RWPE2 (cell line): ENCODE data around the gene PCDHGA10.
"Not testable (repeated sequence)": the region's sequence is repeated elsewhere in the genome, so short reads cannot be mapped to it uniquely, and the experiment has no call there.

ENCODE experiments used
- ATAC-seq: fragments of 200-7000 bp; cut with Tn5 transposase; 3 replicates; pipeline ENCODE4 v1.9.1; 2021; ENCODE audit warnings: low read depth
- DNase-seq: peaks from one replicate; pipeline ENCODE4 v3.0.0-alpha.2; 2020; ENCODE audit warnings: low spot score
- H3K27ac ChIP-seq: fragments of 450-650 bp; 2 replicates; pipeline ENCODE4 v1.5.1; 2017; ENCODE audit warnings: mild to moderate bottlenecking; ENCODE audit not compliant: poor library complexity, severe bottlenecking
- H3K27me3 ChIP-seq: fragments of 250-450 bp; sonication (Bioruptor Pico); 2 replicates; pipeline ENCODE4 v1.5.1; 2021; ENCODE audit warnings: mild to moderate bottlenecking, moderate library complexity; ENCODE audit not compliant: insufficient read depth, poor library complexity, severe bottlenecking
- H3K36me3 ChIP-seq: fragments of 250-450 bp; sonication (Bioruptor Pico); 2 replicates; pipeline ENCODE4 v1.5.1; 2020; ENCODE audit warnings: low read depth, mild to moderate bottlenecking, moderate library complexity
- H3K4me1 ChIP-seq: fragments of 250-450 bp; sonication (Bioruptor Pico); 2 replicates; pipeline ENCODE4 v1.5.1; 2021; ENCODE audit warnings: mild to moderate bottlenecking, moderate library complexity; ENCODE audit not compliant: insufficient read depth, poor library complexity, severe bottlenecking
- H3K4me3 ChIP-seq: fragments of 250-450 bp; sonication (Bioruptor Pico); 2 replicates; pipeline ENCODE4 v1.5.1; 2021; ENCODE audit warnings: mild to moderate bottlenecking, moderate library complexity; ENCODE audit not compliant: severe bottlenecking
- H3K9me3 ChIP-seq: fragments of 250-450 bp; sonication (Bioruptor Pico); 2 replicates; pipeline ENCODE4 v1.5.1; 2021; ENCODE audit warnings: mild to moderate bottlenecking, moderate library complexity; ENCODE audit not compliant: severe bottlenecking
- TF ChIP-seq, protein P1 (sequence below): fragments of 450-650 bp; IDR thresholded peaks from one replicate; pipeline ENCODE4 v1.5.1; 2017; ENCODE audit warnings: mild to moderate bottlenecking, moderate library complexity; ENCODE audit not compliant: poor library complexity, severe bottlenecking

The PCDHGA10 gene

DNA sequence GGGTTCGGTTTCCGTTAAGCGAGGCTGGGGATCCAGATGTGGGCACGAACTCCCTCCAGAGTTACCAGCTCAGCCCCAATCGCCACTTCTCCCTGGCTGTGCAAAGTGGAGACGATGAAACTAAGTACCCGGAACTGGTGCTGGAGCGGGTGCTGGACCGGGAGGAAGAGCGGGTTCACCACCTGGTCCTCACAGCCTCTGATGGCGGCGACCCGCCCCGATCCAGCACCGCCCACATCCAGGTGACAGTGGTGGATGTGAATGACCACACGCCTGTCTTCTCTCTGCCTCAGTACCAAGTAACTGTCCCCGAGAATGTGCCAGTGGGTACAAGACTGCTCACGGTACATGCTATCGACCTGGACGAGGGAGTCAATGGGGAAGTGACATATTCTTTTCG lies 29.4 kb upstream of the PCDHGA10 start:
- Histone ChIP-seq H3K9me3 (peaks cover 18% of the 10 kb centered on the region), H3K4me3 (no peak overlapping the region), H3K4me1 (no peaks in the 10 kb centered on the region), H3K27me3 (peaks cover 36% of the 10 kb centered on the region), H3K27ac (no peak overlapping the region), H3K36me3 (no peaks in the 10 kb centered on the region)
- ATAC-seq (no peak), DNase-seq (no peak)
- TF ChIP-seq, protein P1, sequence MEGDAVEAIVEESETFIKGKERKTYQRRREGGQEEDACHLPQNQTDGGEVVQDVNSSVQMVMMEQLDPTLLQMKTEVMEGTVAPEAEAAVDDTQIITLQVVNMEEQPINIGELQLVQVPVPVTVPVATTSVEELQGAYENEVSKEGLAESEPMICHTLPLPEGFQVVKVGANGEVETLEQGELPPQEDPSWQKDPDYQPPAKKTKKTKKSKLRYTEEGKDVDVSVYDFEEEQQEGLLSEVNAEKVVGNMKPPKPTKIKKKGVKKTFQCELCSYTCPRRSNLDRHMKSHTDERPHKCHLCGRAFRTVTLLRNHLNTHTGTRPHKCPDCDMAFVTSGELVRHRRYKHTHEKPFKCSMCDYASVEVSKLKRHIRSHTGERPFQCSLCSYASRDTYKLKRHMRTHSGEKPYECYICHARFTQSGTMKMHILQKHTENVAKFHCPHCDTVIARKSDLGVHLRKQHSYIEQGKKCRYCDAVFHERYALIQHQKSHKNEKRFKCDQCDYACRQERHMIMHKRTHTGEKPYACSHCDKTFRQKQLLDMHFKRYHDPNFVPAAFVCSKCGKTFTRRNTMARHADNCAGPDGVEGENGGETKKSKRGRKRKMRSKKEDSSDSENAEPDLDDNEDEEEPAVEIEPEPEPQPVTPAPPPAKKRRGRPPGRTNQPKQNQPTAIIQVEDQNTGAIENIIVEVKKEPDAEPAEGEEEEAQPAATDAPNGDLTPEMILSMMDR, result no peak

DNA sequence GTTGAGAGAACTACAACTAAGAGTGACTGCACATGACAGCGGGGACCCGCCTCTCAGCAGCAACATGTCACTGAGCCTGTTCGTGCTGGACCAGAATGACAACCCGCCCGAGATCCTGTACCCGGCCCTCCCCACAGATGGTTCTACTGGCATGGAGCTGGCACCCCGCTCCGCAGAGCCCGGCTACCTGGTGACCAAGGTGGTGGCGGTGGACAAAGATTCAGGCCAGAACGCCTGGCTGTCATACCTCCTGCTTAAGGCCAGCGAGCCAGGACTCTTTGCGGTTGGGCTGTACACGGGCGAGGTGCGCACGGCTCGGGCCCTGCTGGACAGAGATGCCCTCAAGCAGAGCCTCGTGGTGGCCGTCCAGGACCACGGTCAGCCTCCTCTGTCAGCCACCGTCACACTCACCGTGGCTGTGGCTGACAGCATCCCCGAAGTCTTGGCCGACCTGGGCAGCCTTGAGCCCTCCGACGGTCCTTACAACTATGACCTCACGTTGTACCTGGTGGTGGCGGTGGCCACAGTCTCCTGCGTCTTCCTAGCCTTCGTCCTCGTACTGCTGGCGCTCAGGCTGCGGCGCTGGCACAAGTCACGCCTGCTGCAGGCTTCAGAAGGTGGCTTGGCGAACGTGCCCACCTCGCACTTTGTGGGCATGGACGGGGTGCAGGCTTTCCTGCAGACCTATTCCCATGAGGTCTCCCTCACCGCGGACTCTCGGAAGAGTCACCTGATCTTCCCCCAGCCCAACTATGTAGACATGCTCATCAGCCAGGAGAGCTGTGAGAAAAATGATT lies 28.1 kb upstream of the PCDHGA10 start:
- no peak for DNase-seq
- H3K36me3 ChIP-seq, result no peaks in the 10 kb centered on the region
- H3K27me3 ChIP-seq, result peaks cover 27% of the 10 kb centered on the region
- H3K4me1 ChIP-seq, result no peaks in the 10 kb centered on the region
- no peak overlapping the region for H3K27ac ChIP-seq
- ATAC-seq, result no peak
- H3K4me3 ChIP-seq, result no peak overlapping the region
- H3K9me3 ChIP-seq, result peaks cover 32% of the 10 kb centered on the region
- TF ChIP-seq, protein P1, result no peak

DNA sequence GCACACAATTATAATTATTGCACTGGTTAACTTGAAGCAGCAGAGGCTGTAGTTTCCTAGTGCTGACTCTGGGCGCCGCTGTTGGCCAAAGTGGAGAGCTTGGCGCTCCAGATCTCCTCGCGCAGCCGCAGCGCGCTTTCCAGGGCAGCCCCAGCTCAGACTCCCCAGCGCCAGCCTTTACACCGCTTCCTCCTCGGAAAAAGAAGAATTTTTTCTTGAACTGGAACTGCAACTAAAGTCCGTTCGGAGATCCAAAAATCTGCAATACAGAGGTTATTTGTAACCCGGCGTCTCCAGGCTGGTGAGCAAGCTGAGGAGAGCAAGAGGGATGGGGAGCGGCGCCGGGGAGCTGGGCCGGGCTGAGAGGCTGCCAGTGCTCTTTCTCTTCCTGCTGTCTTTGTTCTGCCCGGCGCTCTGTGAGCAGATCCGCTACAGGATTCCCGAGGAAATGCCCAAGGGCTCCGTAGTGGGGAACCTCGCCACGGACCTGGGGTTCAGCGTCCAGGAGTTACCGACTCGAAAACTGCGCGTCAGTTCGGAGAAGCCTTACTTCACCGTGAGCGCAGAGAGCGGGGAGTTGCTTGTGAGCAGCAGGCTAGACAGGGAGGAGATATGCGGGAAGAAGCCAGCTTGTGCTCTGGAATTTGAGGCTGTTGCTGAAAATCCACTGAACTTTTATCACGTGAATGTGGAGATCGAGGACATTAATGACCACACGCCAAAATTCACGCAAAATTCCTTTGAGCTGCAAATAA lies 25.1 kb upstream of the PCDHGA10 start, which contains the start of gene PCDHGB4:
Gene PCDHGB4, plus strand, starts transcription at position 142 of the 755 bp plus-strand sequence. Its CDS starts 187 bp downstream, at position 329.
- TF ChIP-seq, protein P1, result peak; percentile 94
- peak; percentile 92 for ATAC-seq
- Histone ChIP-seq H3K4me3 (peak within 1 kb of the TSS; percentile 26), H3K9me3 (peaks cover 49% of the 10 kb centered on the region)
- not testable (repeated sequence) for H3K27ac ChIP-seq, H3K4me1 ChIP-seq, H3K36me3 ChIP-seq, DNase-seq, H3K27me3 ChIP-seq

DNA sequence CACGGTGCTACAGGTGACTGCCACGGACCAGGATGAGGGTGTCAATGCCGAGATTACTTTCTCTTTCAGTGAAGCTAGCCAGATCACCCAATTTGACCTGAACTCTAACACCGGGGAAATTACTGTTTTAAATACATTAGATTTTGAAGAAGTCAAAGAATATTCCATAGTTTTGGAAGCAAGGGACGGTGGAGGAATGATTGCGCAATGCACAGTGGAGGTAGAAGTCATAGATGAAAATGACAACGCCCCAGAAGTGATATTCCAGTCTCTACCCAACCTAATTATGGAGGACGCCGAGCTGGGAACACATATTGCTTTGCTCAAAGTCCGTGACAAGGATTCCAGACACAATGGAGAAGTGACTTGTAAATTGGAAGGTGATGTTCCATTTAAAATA lies 24.1 kb upstream of the PCDHGA10 start:
- DNase-seq, result no peak
- Histone ChIP-seq H3K36me3 (peaks cover 5% of the 10 kb centered on the region), H3K9me3 (peaks cover 47% of the 10 kb centered on the region), H3K27me3 (peaks cover 2% of the 10 kb centered on the region), H3K4me1 (no peaks in the 10 kb centered on the region), H3K4me3 (no peak overlapping the region), H3K27ac (no peak overlapping the region)
- TF ChIP-seq, protein P1, result no peak
- ATAC-seq, result no peak
